Peyer's patch (tissue), 4 donors: Measurements from ENCODE around the gene STK40. TPM values are rescaled to one million over a fixed set of nuclear protein-coding genes. Genes with fewer than 3 reads are reported as not detected.

Experiments used
- DNase-seq, 3 donors: peaks; one replicate each; pipeline ENCODE4 v3.0.0-alpha.2; 2017 to 2019
- H3K27ac ChIP-seq, 4 donors: fragments of 200-600 bp; sonication (generic); one replicate each; pipeline ENCODE4 v1.5.1; 2016 to 2019
- H3K27me3 ChIP-seq, 2 donors: fragments of 200-600 bp; sonication (generic); one replicate each; pipeline ENCODE4 v1.5.1; 2019
- H3K36me3 ChIP-seq, 3 donors: fragments of 200-600 bp; sonication (generic); one replicate each; pipeline ENCODE4 v1.5.1; 2016 to 2019
- H3K4me1 ChIP-seq, 4 donors: fragments of 200-600 bp; sonication (generic); one replicate each; pipeline ENCODE4 v1.5.1; 2016 to 2019
- H3K4me3 ChIP-seq, 4 donors: fragments of 200-600 bp; sonication (generic); 1 replicate in 3 of 4; 2 replicates in 1 of 4; pipeline ENCODE4 v1.5.1; 2016 to 2019; ENCODE audit warnings: mild to moderate bottlenecking in 1 of 4
- H3K9me3 ChIP-seq, 4 donors: fragments of 200-600 bp; sonication (generic); one replicate each; pipeline ENCODE4 v1.5.1; 2016 to 2019; ENCODE audit warnings: mild to moderate bottlenecking in 1 of 4
- CTCF ChIP-seq, 6 experiments: fragments of 450-650 bp in 4 of 6; fragments of 200-600 bp in 2 of 6; sonication (generic) in 1 of 6; IDR thresholded peaks; one replicate each; pipeline ENCODE4 v1.5.1; 2017 to 2019; ENCODE audit warnings: antibody characterized with exemption in 6 of 6, mild to moderate bottlenecking in 3 of 6, moderate library complexity in 1 of 6
- POLR2A ChIP-seq, 2 donors: fragments of 450-650 bp; IDR thresholded peaks; one replicate each; pipeline ENCODE4 v1.5.1; 2017; ENCODE audit warnings: antibody characterized with exemption in 2 of 2, mild to moderate bottlenecking in 2 of 2, moderate library complexity in 2 of 2
- total RNA-seq, 4 donors: library from RNA; depleted of rRNA; stranded (reverse); fragments of >200 nt; gene quantifications; one replicate each; pipeline ENCODE4 v1.1.0, GENCODE V29; 2016

Gene STK40
- total RNA-seq, 4 donors from 2014 or later: 14.0 to 30.2 (median 21.5) TPM

- TF ChIP-seq CTCF (IDR thresholded peaks at IDR 0.05) (no peak), POLR2A (IDR thresholded peaks at IDR 0.05) (no peak)
- no peak for DNase-seq
- no peaks in the 10 kb centered on the region for H3K4me1 ChIP-seq
- no peak overlapping the region for H3K4me3 ChIP-seq
- no peaks in the 10 kb centered on the region for H3K27me3 ChIP-seq
- H3K36me3 ChIP-seq: no peaks in the 10 kb centered on the region
- no peaks in the 10 kb centered on the region for H3K9me3 ChIP-seq
- H3K27ac ChIP-seq: no peak overlapping the region
These were observed 30.1 kb upstream of the STK40 start for GRCh38 chr1:36415661-36416326.

- no peaks in the 10 kb centered on the region for H3K36me3 ChIP-seq
- no peak overlapping the region for H3K27ac ChIP-seq
- no peak overlapping the region for H3K4me3 ChIP-seq
- no peaks in the 10 kb centered on the region for H3K4me1 ChIP-seq
- TF ChIP-seq CTCF (IDR thresholded peaks at IDR 0.05): no peak
- no peak for TF ChIP-seq POLR2A (IDR thresholded peaks at IDR 0.05)
- DNase-seq: no peak
- H3K27me3 ChIP-seq: no peaks in the 10 kb centered on the region
- H3K9me3 ChIP-seq: no peaks in the 10 kb centered on the region
These were observed 28.7 kb upstream of the STK40 start for GRCh38 chr1:36414384-36414783.

- Histone ChIP-seq H3K9me3 (no peaks in the 10 kb centered on the region), H3K4me3 (no peak overlapping the region), H3K27ac (no peak overlapping the region), H3K27me3 (no peaks in the 10 kb centered on the region), H3K36me3 (no peaks in the 10 kb centered on the region), H3K4me1 (no peaks in the 10 kb centered on the region)
- TF ChIP-seq CTCF (IDR thresholded peaks at IDR 0.05) (no peak), POLR2A (IDR thresholded peaks at IDR 0.05) (no peak)
- DNase-seq: no peak
These were observed 26.2 kb upstream of the STK40 start for GRCh38 chr1:36411674-36412648.

GRCh38 chr1:36408479-36408878 is 22.8 kb upstream of the STK40 start:
- no peak for TF ChIP-seq CTCF (IDR thresholded peaks at IDR 0.05)
- TF ChIP-seq POLR2A (IDR thresholded peaks at IDR 0.05): no peak

GRCh38 chr1:36406440-36406839 is 20.7 kb upstream of the STK40 start:
- H3K9me3 ChIP-seq: no peaks in the 10 kb centered on the region
- H3K27me3 ChIP-seq: no peaks in the 10 kb centered on the region
- DNase-seq: no peak
- H3K4me1 ChIP-seq: no peaks in the 10 kb centered on the region
- H3K27ac ChIP-seq: no peak overlapping the region
- no peak for TF ChIP-seq POLR2A (IDR thresholded peaks at IDR 0.05)
- H3K4me3 ChIP-seq: no peak overlapping the region
- no peaks in the 10 kb centered on the region for H3K36me3 ChIP-seq

More at GRCh38 chr1:36408479-36408878, 22.8 kb upstream of the STK40 start:
- no peak overlapping the region for H3K4me3 ChIP-seq
- H3K36me3 ChIP-seq: no peaks in the 10 kb centered on the region
- no peaks in the 10 kb centered on the region for H3K9me3 ChIP-seq
- H3K4me1 ChIP-seq: no peaks in the 10 kb centered on the region
- DNase-seq: no peak
- no peaks in the 10 kb centered on the region for H3K27me3 ChIP-seq
- H3K27ac ChIP-seq: no peak overlapping the region

- DNase-seq: no peak
- TF ChIP-seq CTCF (IDR thresholded peaks at IDR 0.05) (no peak), POLR2A (IDR thresholded peaks at IDR 0.05) (no peak)
- Histone ChIP-seq H3K4me3 (no peak overlapping the region), H3K27ac (no peak overlapping the region), H3K36me3 (no peaks in the 10 kb centered on the region), H3K9me3 (no peaks in the 10 kb centered on the region), H3K4me1 (peaks cover 0 to 3% (median 0%) of the 10 kb centered on the region in 4 donors), H3K27me3 (no peaks in the 10 kb centered on the region)
These were observed 16.8 kb upstream of the STK40 start for GRCh38 chr1:36402504-36402890.
